Measurements from ENCODE around the gene SFT2D1.

- TF ChIP-seq, protein P1, sequence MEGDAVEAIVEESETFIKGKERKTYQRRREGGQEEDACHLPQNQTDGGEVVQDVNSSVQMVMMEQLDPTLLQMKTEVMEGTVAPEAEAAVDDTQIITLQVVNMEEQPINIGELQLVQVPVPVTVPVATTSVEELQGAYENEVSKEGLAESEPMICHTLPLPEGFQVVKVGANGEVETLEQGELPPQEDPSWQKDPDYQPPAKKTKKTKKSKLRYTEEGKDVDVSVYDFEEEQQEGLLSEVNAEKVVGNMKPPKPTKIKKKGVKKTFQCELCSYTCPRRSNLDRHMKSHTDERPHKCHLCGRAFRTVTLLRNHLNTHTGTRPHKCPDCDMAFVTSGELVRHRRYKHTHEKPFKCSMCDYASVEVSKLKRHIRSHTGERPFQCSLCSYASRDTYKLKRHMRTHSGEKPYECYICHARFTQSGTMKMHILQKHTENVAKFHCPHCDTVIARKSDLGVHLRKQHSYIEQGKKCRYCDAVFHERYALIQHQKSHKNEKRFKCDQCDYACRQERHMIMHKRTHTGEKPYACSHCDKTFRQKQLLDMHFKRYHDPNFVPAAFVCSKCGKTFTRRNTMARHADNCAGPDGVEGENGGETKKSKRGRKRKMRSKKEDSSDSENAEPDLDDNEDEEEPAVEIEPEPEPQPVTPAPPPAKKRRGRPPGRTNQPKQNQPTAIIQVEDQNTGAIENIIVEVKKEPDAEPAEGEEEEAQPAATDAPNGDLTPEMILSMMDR (IDR thresholded peaks at IDR 0.05) = no peak
- TF ChIP-seq POLR2A (IDR thresholded peaks at IDR 0.05) = no peak
Measured at GRCh38 chr6:166281104-166281503, 61.2 kb downstream of the SFT2D1 start.

All from breast epithelium (tissue), 3 donors.